Mucosa of descending colon (tissue), 3 donors: ENCODE results near the gene F11. TPM values are rescaled to one million over a fixed set of nuclear protein-coding genes. Genes with fewer than 3 reads are reported as not detected.
"Not testable (repeated sequence)": the region's sequence is repeated elsewhere in the genome, so short reads cannot be mapped to it uniquely, and the experiment has no call there.

ENCODE experiments used
- ATAC-seq: fragments of 200-7000 bp; cut with Tn5 transposase; one replicate; pipeline ENCODE4 v1.9.1; 2020; ENCODE audit warnings: mild to moderate bottlenecking, moderate library complexity
- DNase-seq, 3 donors: peaks; one replicate each; pipeline ENCODE4 v3.0.0-alpha.2; 2020
- H3K36me3 ChIP-seq: fragments of 200-600 bp; one replicate; pipeline ENCODE4 v1.8.0; 2021; ENCODE audit warnings: low read depth, mild to moderate bottlenecking
- H3K4me1 ChIP-seq: fragments of 200-600 bp; one replicate; pipeline ENCODE4 v1.8.0; 2021; ENCODE audit warnings: low read depth, mild to moderate bottlenecking
- H3K4me3 ChIP-seq: fragments of 200-600 bp; one replicate; pipeline ENCODE4 v1.8.0; 2021; ENCODE audit warnings: mild to moderate bottlenecking
- H3K9me3 ChIP-seq: fragments of 200-600 bp; one replicate; pipeline ENCODE4 v1.8.0; 2021; ENCODE audit warnings: mild to moderate bottlenecking
- intact Hi-C, 2 donors: fragments of 100-400 bp; cut with DNase I in 1 of 2; cut with micrococcal nuclease in 1 of 2; formaldehyde crosslinking; loops; one replicate each; pipeline versions ENCODE4 v1.11.0 to v1.11.1; 2022; cut with DNase I, micrococcal nuclease
- total RNA-seq, 3 donors: library from RNA; stranded (reverse); fragmentation: NEBNext Ultra II Directional in 2 of 3; extraction: Animal tissue kit (Norgen Biotek cat#: 25700) in 2 of 3; gene quantifications; one replicate each; pipeline versions ENCODE4 v1.2.1 to v1.2.4, GENCODE V29; 2021 to 2023
- TF ChIP-seq, protein P1 (sequence below): fragments of 200-600 bp; IDR thresholded peaks from one replicate; pipeline ENCODE4 v1.8.0; 2022; ENCODE audit warnings: antibody characterized with exemption, mild to moderate bottlenecking
- donor health status: DM: no; HTN: no; CAD: no; lungs with moderate emphysema.
- donor health status: DM: no; HTN: no; CAD: no.
- donor health status: DM: no; HTN: yes; CAD: no.

F11 gene
- total RNA-seq, 3 donors from 2014 or later: 0.65 TPM; not detected in 2

DNA sequence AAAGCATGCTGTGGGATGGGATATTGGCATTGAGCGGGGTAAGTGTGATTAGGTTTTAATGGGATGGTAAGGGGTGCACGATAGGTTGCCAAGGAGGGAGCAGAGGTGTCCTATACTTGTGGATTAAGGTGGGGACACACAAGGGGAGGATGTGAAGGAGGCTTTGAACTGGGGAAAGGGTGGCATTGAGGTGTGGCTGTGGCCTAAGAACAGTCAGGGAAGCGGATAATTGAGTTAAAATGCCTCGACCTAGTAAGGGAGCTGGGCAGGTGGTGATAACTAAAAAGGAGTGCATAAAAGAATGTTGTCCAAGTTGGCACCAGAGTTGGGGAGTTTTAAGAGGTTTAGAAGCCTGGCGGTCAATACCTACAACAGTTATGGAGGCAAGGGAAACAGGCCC, 21.2 kb upstream of the F11 start:
- ATAC-seq: no peak
- TF ChIP-seq, protein P1, sequence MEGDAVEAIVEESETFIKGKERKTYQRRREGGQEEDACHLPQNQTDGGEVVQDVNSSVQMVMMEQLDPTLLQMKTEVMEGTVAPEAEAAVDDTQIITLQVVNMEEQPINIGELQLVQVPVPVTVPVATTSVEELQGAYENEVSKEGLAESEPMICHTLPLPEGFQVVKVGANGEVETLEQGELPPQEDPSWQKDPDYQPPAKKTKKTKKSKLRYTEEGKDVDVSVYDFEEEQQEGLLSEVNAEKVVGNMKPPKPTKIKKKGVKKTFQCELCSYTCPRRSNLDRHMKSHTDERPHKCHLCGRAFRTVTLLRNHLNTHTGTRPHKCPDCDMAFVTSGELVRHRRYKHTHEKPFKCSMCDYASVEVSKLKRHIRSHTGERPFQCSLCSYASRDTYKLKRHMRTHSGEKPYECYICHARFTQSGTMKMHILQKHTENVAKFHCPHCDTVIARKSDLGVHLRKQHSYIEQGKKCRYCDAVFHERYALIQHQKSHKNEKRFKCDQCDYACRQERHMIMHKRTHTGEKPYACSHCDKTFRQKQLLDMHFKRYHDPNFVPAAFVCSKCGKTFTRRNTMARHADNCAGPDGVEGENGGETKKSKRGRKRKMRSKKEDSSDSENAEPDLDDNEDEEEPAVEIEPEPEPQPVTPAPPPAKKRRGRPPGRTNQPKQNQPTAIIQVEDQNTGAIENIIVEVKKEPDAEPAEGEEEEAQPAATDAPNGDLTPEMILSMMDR: no peak

DNA sequence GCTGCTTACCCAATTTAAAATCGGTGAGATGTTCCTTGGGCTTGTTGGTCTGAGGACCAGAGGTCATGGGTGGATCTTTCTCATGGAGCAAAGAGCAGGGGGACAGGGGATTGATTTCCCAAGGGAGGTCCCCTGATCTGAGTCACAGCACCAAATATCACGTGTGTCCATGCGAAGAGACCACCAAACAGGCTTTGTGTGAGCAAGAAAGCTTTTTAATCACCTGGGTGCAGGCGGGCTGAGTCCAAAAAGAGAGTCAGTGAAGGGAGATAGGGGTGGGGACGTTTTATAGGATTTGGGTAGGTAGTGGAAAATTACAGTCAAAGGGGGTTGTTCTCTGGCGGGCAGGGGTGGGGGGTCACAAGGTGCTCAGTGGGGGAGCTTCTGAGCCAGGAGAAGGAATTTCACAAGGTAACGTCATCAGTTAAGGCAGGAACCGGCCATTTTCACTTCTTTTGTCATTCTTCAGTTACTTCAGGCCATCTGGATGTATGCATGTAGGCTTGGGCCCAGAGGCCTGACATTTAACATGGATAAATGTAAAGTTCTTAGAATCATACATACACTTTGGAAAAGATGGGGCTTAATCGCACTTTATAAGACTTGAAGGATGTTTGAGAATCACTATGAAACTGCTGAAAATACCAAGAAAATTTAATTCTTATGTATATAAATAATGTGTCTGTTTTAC, 18.8 kb upstream of the F11 start:
- ATAC-seq, H3K36me3 ChIP-seq, intact Hi-C loops, DNase-seq, H3K4me3 ChIP-seq, H3K4me1 ChIP-seq, H3K9me3 ChIP-seq: not testable (repeated sequence)

More for the DNA sequence above, 21.2 kb upstream of the F11 start:
- Histone ChIP-seq H3K36me3 (no peaks in the 10 kb centered on the region), H3K4me1 (no peaks in the 10 kb centered on the region), H3K4me3 (no peak overlapping the region), H3K9me3 (no peaks in the 10 kb centered on the region)
- intact Hi-C loops: no loop called here
- no peak for DNase-seq

DNA sequence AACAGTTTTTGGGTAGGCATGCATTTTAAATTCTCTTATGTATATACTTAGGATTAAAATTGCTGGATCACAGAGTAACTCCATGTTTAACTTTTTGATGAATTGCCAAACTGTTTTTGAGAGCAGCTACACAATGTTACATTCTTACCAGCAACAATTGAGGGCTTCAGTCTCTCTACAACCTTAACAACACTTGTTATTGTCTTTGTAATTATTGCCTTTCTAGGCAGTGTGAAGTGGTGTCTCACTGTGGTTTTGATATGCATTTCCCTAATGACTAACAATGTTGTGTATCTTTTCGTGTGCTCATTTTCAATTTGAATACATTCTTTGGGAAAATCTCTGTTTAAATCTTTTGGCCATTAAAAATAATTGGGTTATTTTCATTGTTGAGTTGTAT, 17.3 kb upstream of the F11 start:
- DNase-seq (no peak), ATAC-seq (no peak)
- intact Hi-C loops: no loop called here
- Histone ChIP-seq H3K36me3 (no peaks in the 10 kb centered on the region), H3K4me1 (no peaks in the 10 kb centered on the region), H3K4me3 (no peak overlapping the region), H3K9me3 (no peaks in the 10 kb centered on the region)
- TF ChIP-seq, protein P1: no peak

DNA sequence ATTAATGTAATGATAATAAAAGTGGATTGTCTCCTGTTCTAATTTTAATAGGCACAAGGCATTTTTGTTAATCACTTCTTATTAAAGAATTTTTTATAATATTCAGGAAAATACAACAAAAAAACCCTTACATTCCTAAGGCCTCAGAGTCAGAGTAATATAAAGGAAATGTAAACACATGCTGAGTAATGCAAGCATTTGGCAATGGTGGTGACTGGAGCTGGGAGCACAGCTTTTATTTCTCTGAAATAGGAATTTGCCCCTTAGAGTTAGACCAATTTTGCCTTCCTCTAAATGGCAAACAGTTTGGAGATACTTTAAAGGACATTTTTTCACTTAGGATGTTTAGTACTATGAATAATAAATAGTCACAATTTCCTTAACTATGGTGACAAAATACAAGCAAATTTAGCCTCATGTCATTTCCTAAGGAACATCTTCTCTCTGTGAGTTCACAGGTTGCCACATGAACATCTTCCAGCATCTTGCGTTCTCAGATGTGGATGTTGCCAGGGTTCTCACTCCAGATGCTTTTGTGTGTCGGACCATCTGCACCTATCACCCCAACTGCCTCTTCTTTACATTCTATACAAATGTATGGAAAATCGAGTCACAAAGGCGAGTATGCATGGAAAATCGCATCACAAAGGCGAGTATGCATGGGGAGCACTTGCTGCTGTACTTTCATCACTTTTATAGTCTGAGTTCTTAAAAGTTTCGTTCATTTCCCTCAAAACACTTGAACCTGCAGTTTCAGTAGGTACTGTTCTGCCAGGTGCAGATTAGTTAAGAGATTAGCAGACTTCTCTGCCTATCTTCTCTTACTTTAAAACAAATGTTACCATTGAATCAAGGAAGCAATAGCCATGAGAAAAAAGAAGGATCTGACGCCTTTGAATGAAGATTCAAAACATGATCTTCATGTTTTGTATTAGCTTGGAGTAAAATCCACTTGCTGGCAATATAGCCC, 15.9 kb upstream of the F11 start:
- DNase-seq (no peak), ATAC-seq (no peak)
- TF ChIP-seq, protein P1: no peak
- Histone ChIP-seq H3K4me1 (no peaks in the 10 kb centered on the region), H3K9me3 (no peaks in the 10 kb centered on the region), H3K4me3 (no peak overlapping the region), H3K36me3 (no peaks in the 10 kb centered on the region)
- intact Hi-C loops: no loop called here

DNA sequence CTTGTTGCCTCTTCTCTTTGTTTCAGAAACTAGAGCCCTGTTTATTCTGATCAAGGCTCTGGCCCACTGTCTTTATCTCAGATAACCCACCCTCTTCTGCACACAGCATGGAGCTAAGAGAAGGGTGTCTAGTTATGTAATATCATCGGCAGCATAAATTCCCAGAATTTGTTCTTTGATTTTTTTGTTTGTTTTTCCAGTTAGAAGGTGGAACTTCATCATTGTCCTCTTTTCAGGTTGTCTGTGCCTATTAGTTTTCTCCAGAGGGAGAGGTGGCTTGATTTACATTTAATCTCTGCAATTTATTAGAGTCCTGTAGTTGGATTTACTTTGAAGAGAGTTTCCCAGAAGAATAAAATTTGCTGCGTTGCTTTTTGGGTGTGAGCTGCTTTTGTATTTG, 15.2 kb upstream of the F11 start:
- no peaks in the 10 kb centered on the region for H3K36me3 ChIP-seq
- intact Hi-C loops: no loop called here
- TF ChIP-seq, protein P1: no peak
- ATAC-seq (no peak), DNase-seq (no peak)
- H3K4me3 ChIP-seq: no peak overlapping the region
- H3K4me1 ChIP-seq: no peaks in the 10 kb centered on the region
- no peaks in the 10 kb centered on the region for H3K9me3 ChIP-seq

DNA sequence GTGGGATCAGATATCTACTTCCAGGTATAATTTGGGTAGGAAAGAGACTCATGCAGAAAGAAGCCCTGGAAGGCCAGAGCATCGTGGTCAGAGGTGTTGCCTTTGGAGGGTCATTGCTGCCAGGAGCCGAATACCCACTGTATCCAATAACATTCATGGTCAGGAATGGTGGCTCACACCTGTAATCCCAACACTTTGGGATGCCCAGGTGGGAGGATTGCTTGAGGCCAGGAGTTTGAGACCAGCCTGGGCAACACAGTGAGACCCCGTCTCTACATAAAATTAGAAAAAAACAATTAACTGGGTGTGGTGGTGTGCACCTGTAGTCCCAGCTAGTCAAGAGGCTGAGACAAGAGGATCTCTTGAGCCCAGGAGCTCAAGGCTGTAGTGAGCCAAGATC, 10.9 kb upstream of the F11 start:
- no peaks in the 10 kb centered on the region for H3K4me1 ChIP-seq
- no peak overlapping the region for H3K4me3 ChIP-seq
- ATAC-seq: no peak
- TF ChIP-seq, protein P1: no peak
- no peaks in the 10 kb centered on the region for H3K36me3 ChIP-seq
- DNase-seq: no peak
- no peaks in the 10 kb centered on the region for H3K9me3 ChIP-seq
- intact Hi-C loops: no loop called here
